HepG2 (cell line): ENCODE results near the gene TNFRSF9. TPM values are rescaled to one million over a fixed set of nuclear protein-coding genes. Genes with fewer than 3 reads are reported as not detected.

Experiments used
- ATAC-seq: fragments of 200-7000 bp; cut with Tn5 transposase; 3 replicates; pipeline ENCODE4 v1.9.1; 2020; ENCODE audit warnings: mild to moderate bottlenecking, moderate library complexity
- BruUV-seq: library from RNA; stranded (reverse); fragments of 400-500 nt; replicated peaks from 2 replicates; lab custom pipeline; 2021; lab: Mats Ljungman, UMichigan
- CTCF ChIA-PET: fragments of 300-600 bp; formaldehyde crosslinking; extraction: SDS; loops from one replicate; lab custom pipeline; 2021; ENCODE audit warnings: low total read pairs, inconsistent platforms, low intra/inter-chr PET ratio; lab: Yijun Ruan, JAX
- POLR2A ChIA-PET: fragments of 350-600 bp; sonication (Branson Sonifier 250); formaldehyde crosslinking; loops from one replicate; lab custom pipeline; 2020; ENCODE audit warnings: antibody characterized with exemption, inconsistent platforms; lab: Yijun Ruan, JAX
- DNase-seq: peaks from one replicate; pipeline ENCODE4 v3.0.0-alpha.2; 2015; ENCODE audit warnings: low spot score
- FAIRE-seq: peaks from 3 replicates; lab custom pipeline; 2011; peaks lifted over from hg19 to GRCh38; lab: Jason Lieb, UNC
- H2AFZ ChIP-seq: one replicate; pipeline ENCODE4 v1.6.1; 2011; ENCODE audit warnings: low read length, inconsistent platforms
- H3K27ac ChIP-seq: fragments of 300-600 bp; 3 replicates; pipeline ENCODE4 v1.8.0; 2011; ENCODE audit warnings: mixed run types, mild to moderate bottlenecking, mixed read lengths, low read length, inconsistent platforms; ENCODE audit not compliant: insufficient read depth; ENCODE audit errors: extremely low read length
- H3K27me3 ChIP-seq, 2 experiments: fragments of 200-600 bp in 1 of 2; 2 replicates in 1 of 2; 3 replicates in 1 of 2; pipeline versions ENCODE4 v1.6.0 to v1.8.0; 2011; ENCODE audit warnings: low read length in 2 of 2, mild to moderate bottlenecking in 2 of 2, moderate library complexity in 2 of 2, inconsistent platforms in 1 of 2; ENCODE audit not compliant: insufficient read depth in 2 of 2, control insufficient read depth in 1 of 2
- H3K36me3 ChIP-seq, 2 experiments: fragments of 200-600 bp in 1 of 2; replicated peaks in 1 of 2; 2 replicates in 1 of 2; 3 replicates in 1 of 2; pipeline versions ENCODE4 v1.5.1 to v1.8.0; 2011; ENCODE audit warnings: low read length in 2 of 2, inconsistent platforms in 1 of 2; ENCODE audit not compliant: insufficient read depth in 2 of 2, control insufficient read depth in 1 of 2
- H3K4me1 ChIP-seq: 2 replicates; pipeline ENCODE4 v1.5.1; 2012; ENCODE audit warnings: low read length, inconsistent platforms; ENCODE audit not compliant: insufficient read depth
- H3K4me2 ChIP-seq: 2 replicates; pipeline ENCODE4 v1.6.0; 2011; ENCODE audit warnings: low read depth, low read length, inconsistent platforms
- H3K4me3 ChIP-seq, 3 experiments: fragments of 200-600 bp in 1 of 3; sonication (generic), shearing (Covaris generic) in 1 of 3; replicated peaks in 1 of 3; 2 replicates each; pipeline ENCODE4 v1.5.1; 2011 to 2016; ENCODE audit warnings: low read length in 3 of 3, inconsistent platforms in 2 of 3, low read depth in 2 of 3, mild to moderate bottlenecking in 2 of 3, control low read depth in 1 of 3, mixed read lengths in 1 of 3; ENCODE audit not compliant: insufficient read depth in 1 of 3
- H3K79me2 ChIP-seq: one replicate; pipeline ENCODE4 v1.6.1; 2011; ENCODE audit warnings: low read length, inconsistent platforms; ENCODE audit not compliant: insufficient read depth
- H3K9ac ChIP-seq: 2 replicates; pipeline ENCODE4 v1.6.0; 2011; ENCODE audit warnings: mild to moderate bottlenecking, low read depth, low read length, inconsistent platforms; ENCODE audit not compliant: insufficient read depth
- H3K9me3 ChIP-seq: 2 replicates; pipeline ENCODE4 v1.5.1; 2012; ENCODE audit warnings: mild to moderate bottlenecking, low read length
- H4K20me1 ChIP-seq: 2 replicates; pipeline ENCODE4 v1.6.0; 2011; ENCODE audit warnings: inconsistent platforms, mild to moderate bottlenecking, low read length, moderate library complexity; ENCODE audit not compliant: insufficient read depth
- FOXA3 ChIP-seq: IDR thresholded peaks from 2 replicates; pipeline ENCODE4 v1.6.1; 2016; ENCODE audit warnings: missing genetic modification reagents, missing compliant biosample characterization
- KDM3A ChIP-seq: IDR thresholded peaks from 2 replicates; pipeline ENCODE4 v1.6.1; 2018; ENCODE audit warnings: low read depth, missing compliant biosample characterization
- MTF2 ChIP-seq: sonication (generic); formaldehyde crosslinking; IDR thresholded peaks from 2 replicates; pipeline ENCODE4 v1.5.0; 2020; ENCODE audit warnings: missing genetic modification reagents, borderline replicate concordance
- POLR2G ChIP-seq: fragments of 200-400 bp; formaldehyde crosslinking; IDR thresholded peaks from 2 replicates; pipeline ENCODE4 v1.6.1; 2018; ENCODE audit warnings: mild to moderate bottlenecking, low read depth, low read length, moderate library complexity
- SAFB2 ChIP-seq: sonication (generic); formaldehyde crosslinking; IDR thresholded peaks from 2 replicates; pipeline ENCODE4 v1.5.1; 2020; ENCODE audit warnings: missing genetic modification reagents, low read depth, mild to moderate bottlenecking, borderline replicate concordance
- SKI ChIP-seq: fragments of 450-650 bp; IDR thresholded peaks from one replicate; pipeline ENCODE4 v1.6.1; 2018; ENCODE audit warnings: mild to moderate bottlenecking; ENCODE audit not compliant: partially characterized antibody
- SP5 ChIP-seq: IDR thresholded peaks from 2 replicates; pipeline ENCODE4 v1.6.1; 2016; ENCODE audit warnings: low read depth, borderline replicate concordance
- ZNF296 ChIP-seq: sonication (generic); formaldehyde crosslinking; conservative IDR thresholded peaks from 2 replicates; pipeline ENCODE4 v1.5.0; 2020; ENCODE audit warnings: mild to moderate bottlenecking, missing genetic modification reagents
- ZNF3 ChIP-seq: IDR thresholded peaks from 2 replicates; pipeline ENCODE4 v1.7.0; 2017; ENCODE audit warnings: inconsistent platforms
- ZNF879 ChIP-seq: sonication (generic); formaldehyde crosslinking; IDR thresholded peaks from 2 replicates; pipeline ENCODE4 v1.8.1; 2023; ENCODE audit warnings: missing genetic modification reagents
- WGBS: methylation state at CpG from one replicate; pipeline ENCODE4 v1.1.6; 2017; ENCODE audit warnings: low lambda C conversion rate; 5-methylcytosine and 5-hydroxymethylcytosine counted together
- in situ Hi-C: cut with HindIII; loops from 2 replicates; pipeline ENCODE4 v1.10.0; 2017; ENCODE audit warnings: low pct_unique_long_range_greater_than_20kb; ENCODE audit not compliant: extremely low pct_ligation_motif_present
- intact Hi-C: fragments of 100-400 bp; cut with micrococcal nuclease; formaldehyde crosslinking; loops from one replicate; pipeline ENCODE4 v1.10.0; 2022; ENCODE audit not compliant: unreplicated experiment
- polyA plus RNA-seq, 8 experiments: library from polyadenylated mRNA; depleted of rRNA in 3 of 8; stranded (reverse) in 7 of 8; unstranded in 1 of 8; fragments of >200 nt; fragmentation: Illumina TruSeq in 4 of 8; extraction: Trizol in 4 of 8; gene quantifications; 2 replicates each; pipeline versions ENCODE4 v1.2.1 to v1.2.3, GENCODE V29; 2011 to 2016; ENCODE audit warnings: low read depth in 4 of 8, missing spikeins in 1 of 8, mixed read lengths in 1 of 8; ENCODE audit not compliant: insufficient read depth in 1 of 8
- total RNA-seq, 5 experiments: library from RNA; depleted of rRNA; stranded (reverse); fragments of >200 nt; fragmentation: Illumina TruSeq; extraction: Trizol; gene quantifications; 2 replicates each; pipeline ENCODE4 v1.2.3, GENCODE V29; 2016; ENCODE audit warnings: low read depth in 1 of 5
- TF ChIP-seq, protein P1 (sequence below), 2 experiments: sonication (generic) in 1 of 2; formaldehyde crosslinking in 1 of 2; IDR thresholded peaks; 2 replicates each; pipeline versions ENCODE4 v1.5.1 to v1.6.1; 2011 to 2020; ENCODE audit warnings: borderline replicate concordance in 1 of 2, low read depth in 1 of 2, low read length in 1 of 2, mild to moderate bottlenecking in 1 of 2, missing genetic modification reagents in 1 of 2, moderate library complexity in 1 of 2

Gene TNFRSF9
- total and polyA plus RNA-seq, 2 of the 13 experiments (the other 11 are each of a cell fraction or from before 2014, with no cell fraction given): 0.07 TPM; not detected in 1

DNA sequence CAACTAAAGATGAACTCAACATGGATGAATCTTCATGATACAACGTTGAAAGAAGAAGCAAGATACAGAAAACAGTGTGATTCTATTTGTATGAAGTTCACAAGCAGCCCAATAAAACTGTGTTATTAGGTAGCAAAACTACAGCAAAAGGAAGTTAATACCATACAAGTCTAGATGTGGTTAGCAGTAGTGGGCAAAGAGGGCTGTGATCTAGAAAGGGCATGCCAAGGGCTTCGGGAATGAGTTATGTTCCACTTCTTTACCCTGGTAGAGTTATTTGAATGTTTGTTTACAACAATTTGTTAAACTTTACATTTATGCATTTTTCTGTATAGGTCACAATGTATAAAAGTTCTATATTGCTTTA lies 9.2 kb downstream of the TNFRSF9 start:
- Histone ChIP-seq H3K27ac (no peak overlapping the region), H3K27me3 (peaks cover 1 to 11% of the 10 kb centered on the region in 2 experiments; a peak in 1 of 5 replicates), H3K36me3 (no peaks in the 10 kb centered on the region), H3K4me2 (no peak overlapping the region), H3K9ac (no peak overlapping the region), H3K4me3 (no peak overlapping the region), H3K79me2 (no peaks in the 10 kb centered on the region), H2AFZ (no peak overlapping the region), H3K9me3 (no peaks in the 10 kb centered on the region), H3K4me1 (no peaks in the 10 kb centered on the region)
- FAIRE-seq: no peak
- intact Hi-C loops (no loop called here), in situ Hi-C loops (no loop called here)
- no peak for ATAC-seq
- DNase-seq: no peak
- ChIA-PET CTCF (no interaction called here), POLR2A (no interaction called here)
- 41% methylated on average over 2 of the region's 2 CpGs for WGBS
- TF ChIP-seq MTF2 (CRISPR knock-in tag) (no peak), ZNF879 (CRISPR knock-in tag) (no peak), ZNF296 (no peak), ZNF3 (CRISPR knock-in tag) (no peak), SAFB2 (CRISPR knock-in tag) (no peak), KDM3A (CRISPR knock-in tag) (no peak), FOXA3 (CRISPR knock-in tag) (no peak), POLR2G (no peak), SKI (no peak), SP5 (no peak)
- TF ChIP-seq, protein P1, sequence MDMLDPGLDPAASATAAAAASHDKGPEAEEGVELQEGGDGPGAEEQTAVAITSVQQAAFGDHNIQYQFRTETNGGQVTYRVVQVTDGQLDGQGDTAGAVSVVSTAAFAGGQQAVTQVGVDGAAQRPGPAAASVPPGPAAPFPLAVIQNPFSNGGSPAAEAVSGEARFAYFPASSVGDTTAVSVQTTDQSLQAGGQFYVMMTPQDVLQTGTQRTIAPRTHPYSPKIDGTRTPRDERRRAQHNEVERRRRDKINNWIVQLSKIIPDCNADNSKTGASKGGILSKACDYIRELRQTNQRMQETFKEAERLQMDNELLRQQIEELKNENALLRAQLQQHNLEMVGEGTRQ (IDR thresholded peaks at IDR 0.05; ENCODE audit: low read depth, low read length): no peak
- TF ChIP-seq, protein P1 (CRISPR knock-in tag; IDR thresholded peaks at IDR 0.05; ENCODE audit: borderline replicate concordance): no peak
- TF ChIP-seq, all 625 proteins: peak for 0
- BruUV-seq: no TSS peak
- H4K20me1 ChIP-seq: no peaks in the 10 kb centered on the region
